ENCODE data around the gene TPSAB1.

The TPSAB1 gene

DNA sequence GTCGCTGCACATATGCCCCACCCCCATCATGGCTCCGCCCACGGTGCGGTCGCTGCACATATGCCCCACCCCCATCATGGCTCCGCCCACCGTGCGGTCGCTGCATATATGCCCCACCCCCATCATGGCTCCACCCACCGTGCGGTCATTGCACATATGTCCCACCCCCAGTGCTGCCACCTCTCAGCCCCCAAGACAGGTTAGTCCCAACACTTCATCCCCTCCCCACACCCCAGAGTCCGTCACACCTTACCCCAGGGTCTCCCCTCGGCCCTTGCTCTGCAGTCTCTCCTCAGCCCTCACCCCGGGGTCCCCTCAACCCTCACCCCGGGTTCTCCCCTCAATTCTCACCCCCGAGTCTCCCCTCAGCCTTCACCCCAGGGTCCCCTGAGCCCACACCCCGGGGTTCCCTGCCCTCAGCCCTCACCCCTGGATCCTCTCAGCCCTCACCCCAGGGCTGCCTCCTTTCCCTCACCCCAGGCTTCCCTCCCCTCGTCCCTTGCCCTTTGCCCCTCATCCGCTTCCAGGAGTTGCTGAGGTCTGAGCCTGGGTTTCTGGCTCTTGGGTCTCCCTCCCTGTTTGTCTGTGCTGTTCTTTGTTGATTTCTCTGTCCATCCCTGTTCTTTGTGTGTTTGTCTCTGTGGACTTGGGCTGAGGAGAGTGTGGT, 41.0 kb upstream of the TPSAB1 start:
- no peaks in the 10 kb centered on the region for H3K79me2 ChIP-seq (ENCODE audit: insufficient read depth, low read length)
- H4K20me1 ChIP-seq (ENCODE audit: low read depth, low read length), result no peaks in the 10 kb centered on the region
- H3K4me2 ChIP-seq (ENCODE audit: low read depth, low read length, poor library complexity, severe bottlenecking), result no peak overlapping the region
- H3F3A ChIP-seq (ENCODE audit: insufficient read depth), result no peaks in the 10 kb centered on the region
- TF ChIP-seq, protein P1, sequence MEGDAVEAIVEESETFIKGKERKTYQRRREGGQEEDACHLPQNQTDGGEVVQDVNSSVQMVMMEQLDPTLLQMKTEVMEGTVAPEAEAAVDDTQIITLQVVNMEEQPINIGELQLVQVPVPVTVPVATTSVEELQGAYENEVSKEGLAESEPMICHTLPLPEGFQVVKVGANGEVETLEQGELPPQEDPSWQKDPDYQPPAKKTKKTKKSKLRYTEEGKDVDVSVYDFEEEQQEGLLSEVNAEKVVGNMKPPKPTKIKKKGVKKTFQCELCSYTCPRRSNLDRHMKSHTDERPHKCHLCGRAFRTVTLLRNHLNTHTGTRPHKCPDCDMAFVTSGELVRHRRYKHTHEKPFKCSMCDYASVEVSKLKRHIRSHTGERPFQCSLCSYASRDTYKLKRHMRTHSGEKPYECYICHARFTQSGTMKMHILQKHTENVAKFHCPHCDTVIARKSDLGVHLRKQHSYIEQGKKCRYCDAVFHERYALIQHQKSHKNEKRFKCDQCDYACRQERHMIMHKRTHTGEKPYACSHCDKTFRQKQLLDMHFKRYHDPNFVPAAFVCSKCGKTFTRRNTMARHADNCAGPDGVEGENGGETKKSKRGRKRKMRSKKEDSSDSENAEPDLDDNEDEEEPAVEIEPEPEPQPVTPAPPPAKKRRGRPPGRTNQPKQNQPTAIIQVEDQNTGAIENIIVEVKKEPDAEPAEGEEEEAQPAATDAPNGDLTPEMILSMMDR (IDR thresholded peaks at IDR 0.05; ENCODE audit: insufficient read depth, low read length, poor library complexity, severe bottlenecking), result no peak
- no peak for TF ChIP-seq EZH2phosphoT487 (conservative IDR thresholded peaks at IDR 0.05; ENCODE audit: low read length)
- H3K9me2 ChIP-seq (replicated peaks; ENCODE audit: insufficient read depth, low read length), result no peaks in the 10 kb centered on the region
- H2AFZ ChIP-seq (ENCODE audit: low read depth, low read length, severe bottlenecking), result no peak overlapping the region
- no peaks in the 10 kb centered on the region for H3K36me3 ChIP-seq (ENCODE audit: low read length)
- H3K27me3 ChIP-seq (ENCODE audit: low read length), result no peaks in the 10 kb centered on the region
- no peak overlapping the region for H3K27ac ChIP-seq (ENCODE audit: low read depth, low read length)
- H3K9ac ChIP-seq (ENCODE audit: low read length), result no peak overlapping the region
- H3K4me3 ChIP-seq (ENCODE audit: insufficient read depth, low read length, poor library complexity, severe bottlenecking), result no peak overlapping the region
- H3K9me3 ChIP-seq (ENCODE audit: insufficient read depth, low read length), result no peaks in the 10 kb centered on the region

DNA sequence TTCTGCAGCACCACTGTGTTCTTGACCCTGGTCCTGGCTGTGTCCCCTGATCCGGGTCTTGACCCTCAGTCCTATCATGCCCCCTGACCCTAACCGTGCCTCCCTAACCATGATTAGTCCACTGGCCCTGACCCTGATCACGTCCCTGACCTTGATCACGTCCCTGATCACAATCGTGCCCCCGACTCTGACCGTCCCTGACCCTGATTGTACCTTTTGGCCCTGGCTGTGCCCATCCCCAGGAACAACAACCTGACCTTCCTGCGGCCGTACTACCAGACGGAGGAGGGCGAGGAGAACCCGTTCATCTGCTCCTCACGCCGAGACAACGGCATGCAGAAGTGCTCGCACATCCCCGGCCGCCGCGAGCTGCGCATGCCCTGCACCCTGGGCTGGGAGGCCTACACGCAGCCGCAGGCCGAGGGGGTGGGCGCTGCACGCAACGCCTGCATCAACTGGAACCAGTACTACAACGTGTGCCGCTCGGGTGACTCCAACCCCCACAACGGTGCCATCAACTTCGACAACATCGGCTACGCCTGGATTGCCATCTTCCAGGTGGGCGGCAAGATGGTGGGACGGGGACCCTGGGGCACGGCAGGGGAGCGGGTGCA, 40.4 kb upstream of the TPSAB1 start:
- Histone ChIP-seq H3K27ac (ENCODE audit: low read depth, low read length) (no peak overlapping the region), H4K20me1 (ENCODE audit: low read depth, low read length) (no peaks in the 10 kb centered on the region), H3K27me3 (ENCODE audit: low read length) (no peaks in the 10 kb centered on the region), H3K4me2 (ENCODE audit: low read depth, low read length, poor library complexity, severe bottlenecking) (no peak overlapping the region), H2AFZ (ENCODE audit: low read depth, low read length, severe bottlenecking) (no peak overlapping the region), H3K4me3 (ENCODE audit: insufficient read depth, low read length, poor library complexity, severe bottlenecking) (no peak overlapping the region), H3K9me3 (ENCODE audit: insufficient read depth, low read length) (no peaks in the 10 kb centered on the region), H3F3A (ENCODE audit: insufficient read depth) (no peaks in the 10 kb centered on the region), H3K79me2 (ENCODE audit: insufficient read depth, low read length) (no peaks in the 10 kb centered on the region), H3K36me3 (ENCODE audit: low read length) (no peaks in the 10 kb centered on the region), H3K9ac (ENCODE audit: low read length) (no peak overlapping the region), H3K9me2 (replicated peaks; ENCODE audit: insufficient read depth, low read length) (no peaks in the 10 kb centered on the region)
- TF ChIP-seq EZH2phosphoT487 (conservative IDR thresholded peaks at IDR 0.05; ENCODE audit: low read length), result no peak
- TF ChIP-seq, protein P1 (IDR thresholded peaks at IDR 0.05; ENCODE audit: insufficient read depth, low read length, poor library complexity, severe bottlenecking), result no peak

DNA sequence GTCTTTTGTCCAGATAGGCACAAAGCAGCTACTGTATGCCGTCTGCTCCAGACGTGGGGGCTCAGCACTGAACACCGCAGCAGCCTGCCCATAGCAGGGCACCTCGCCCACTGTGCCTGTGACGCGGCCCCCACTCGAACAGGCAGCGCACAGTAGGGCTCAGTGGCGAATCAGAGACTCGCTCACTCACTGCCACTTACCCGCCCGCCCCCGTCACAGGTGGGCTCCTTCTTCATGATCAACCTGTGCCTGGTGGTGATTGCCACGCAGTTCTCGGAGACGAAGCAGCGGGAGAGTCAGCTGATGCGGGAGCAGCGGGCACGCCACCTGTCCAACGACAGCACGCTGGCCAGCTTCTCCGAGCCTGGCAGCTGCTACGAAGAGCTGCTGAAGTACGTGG, 39.1 kb upstream of the TPSAB1 start:
- no peaks in the 10 kb centered on the region for H3K9me2 ChIP-seq (replicated peaks; ENCODE audit: insufficient read depth, low read length)
- no peaks in the 10 kb centered on the region for H3K9me3 ChIP-seq (ENCODE audit: insufficient read depth, low read length)
- no peaks in the 10 kb centered on the region for H3F3A ChIP-seq (ENCODE audit: insufficient read depth)
- no peak overlapping the region for H3K4me3 ChIP-seq (ENCODE audit: insufficient read depth, low read length, poor library complexity, severe bottlenecking)
- TF ChIP-seq, protein P1 (IDR thresholded peaks at IDR 0.05; ENCODE audit: insufficient read depth, low read length, poor library complexity, severe bottlenecking), result no peak
- TF ChIP-seq EZH2phosphoT487 (conservative IDR thresholded peaks at IDR 0.05; ENCODE audit: low read length), result no peak
- H3K9ac ChIP-seq (ENCODE audit: low read length), result no peak overlapping the region
- no peaks in the 10 kb centered on the region for H3K36me3 ChIP-seq (ENCODE audit: low read length)
- H4K20me1 ChIP-seq (ENCODE audit: low read depth, low read length), result no peaks in the 10 kb centered on the region
- no peaks in the 10 kb centered on the region for H3K27me3 ChIP-seq (ENCODE audit: low read length)
- H3K27ac ChIP-seq (ENCODE audit: low read depth, low read length), result no peak overlapping the region
- H3K79me2 ChIP-seq (ENCODE audit: insufficient read depth, low read length), result no peaks in the 10 kb centered on the region
- no peak overlapping the region for H3K4me2 ChIP-seq (ENCODE audit: low read depth, low read length, poor library complexity, severe bottlenecking)
- no peak overlapping the region for H2AFZ ChIP-seq (ENCODE audit: low read depth, low read length, severe bottlenecking)

All from SU-DHL-6 (cell line).